WTC11 (cell line): ENCODE measurements around the gene PRXL2B. TPM values are rescaled to one million over a fixed set of nuclear protein-coding genes. Genes with fewer than 3 reads are reported as not detected.

Experiments
- ATAC-seq: fragments of 200-7000 bp; cut with Tn5 transposase; 2 replicates; pipeline ENCODE4 v1.10.0; 2021; ENCODE audit warnings: mild to moderate bottlenecking, moderate library complexity
- CTCF ChIA-PET: fragments of 300-600 bp; sonication (Branson Sonifier 250); formaldehyde crosslinking; loops from one replicate; lab custom pipeline; 2021; ENCODE audit warnings: antibody characterized with exemption; lab: Charles Lee
- POLR2A ChIA-PET: fragments of 350-600 bp; sonication (Branson Sonifier 250); formaldehyde crosslinking; loops from one replicate; lab custom pipeline; 2021; ENCODE audit warnings: antibody characterized with exemption; lab: Charles Lee
- DNase-seq: peaks from one replicate; pipeline ENCODE4 v3.0.0; 2021; ENCODE audit warnings: low spot score
- H3K27ac Mint-ChIP-seq: 2 replicates; pipeline ENCODE4 v1.8.0; 2021; ENCODE audit warnings: mixed read lengths
- H3K27me3 Mint-ChIP-seq: 2 replicates; pipeline ENCODE4 v1.8.0; 2021; ENCODE audit warnings: low read depth, mild to moderate bottlenecking, moderate library complexity, mixed read lengths
- H3K36me3 Mint-ChIP-seq: 2 replicates; pipeline ENCODE4 v1.8.0; 2021; ENCODE audit warnings: mixed read lengths
- H3K4me1 Mint-ChIP-seq: 2 replicates; pipeline ENCODE4 v1.8.0; 2022; ENCODE audit warnings: mixed read lengths
- H3K4me3 Mint-ChIP-seq: 2 replicates; pipeline ENCODE4 v1.8.0; 2021; ENCODE audit warnings: mild to moderate bottlenecking, moderate library complexity, mixed read lengths
- H3K9me3 Mint-ChIP-seq: 2 replicates; pipeline ENCODE4 v1.8.0; 2021; ENCODE audit warnings: mixed read lengths
- AFF4 ChIP-seq: sonication (generic); formaldehyde crosslinking; IDR thresholded peaks from 2 replicates; pipeline ENCODE4 v1.8.1; 2023; ENCODE audit warnings: mild to moderate bottlenecking, missing genetic modification reagents, borderline replicate concordance
- ATF1 ChIP-seq: sonication (generic); formaldehyde crosslinking; IDR thresholded peaks from 2 replicates; pipeline ENCODE4 v1.8.1; 2023; ENCODE audit warnings: mild to moderate bottlenecking, moderate library complexity, missing genetic modification reagents
- CTCF ChIP-seq: fragments of 200-600 bp; IDR thresholded peaks from 2 replicates; pipeline ENCODE4 v1.8.0; 2022; ENCODE audit warnings: antibody characterized with exemption
- E2F1 ChIP-seq: sonication (generic); formaldehyde crosslinking; IDR thresholded peaks from 2 replicates; pipeline ENCODE4 v1.8.0; 2022; ENCODE audit warnings: mild to moderate bottlenecking, missing genetic modification reagents
- E2F5 ChIP-seq: sonication (generic); formaldehyde crosslinking; IDR thresholded peaks from 2 replicates; pipeline ENCODE4 v1.8.1; 2022; ENCODE audit warnings: mild to moderate bottlenecking, moderate library complexity, missing genetic modification reagents
- EMX1 ChIP-seq: fragments of 250-450 bp; sonication (Bioruptor Pico); IDR thresholded peaks from 2 replicates; pipeline ENCODE4 v1.8.0; 2021; ENCODE audit warnings: mild to moderate bottlenecking
- ERG ChIP-seq: fragments of 250-450 bp; sonication (Bioruptor Pico); IDR thresholded peaks from 2 replicates; pipeline ENCODE4 v1.8.0; 2021; ENCODE audit warnings: mild to moderate bottlenecking
- JAZF1 ChIP-seq: fragments of 250-450 bp; sonication (Bioruptor Pico); IDR thresholded peaks from 2 replicates; pipeline ENCODE4 v1.9.0; 2021; ENCODE audit warnings: moderate library complexity, mild to moderate bottlenecking, inconsistent platforms
- MLX ChIP-seq: sonication (generic); formaldehyde crosslinking; IDR thresholded peaks from 2 replicates; pipeline ENCODE4 v1.8.1; 2023; ENCODE audit warnings: mild to moderate bottlenecking, missing genetic modification reagents, moderate library complexity
- NFATC4 ChIP-seq: fragments of 250-450 bp; sonication (Bioruptor Pico); IDR thresholded peaks from 2 replicates; pipeline ENCODE4 v1.9.0; 2021; ENCODE audit warnings: mild to moderate bottlenecking
- TEAD4 ChIP-seq: sonication (generic); formaldehyde crosslinking; IDR thresholded peaks from 2 replicates; pipeline ENCODE4 v1.8.0; 2022; ENCODE audit warnings: mild to moderate bottlenecking, missing genetic modification reagents
- USF1 ChIP-seq: sonication (generic); formaldehyde crosslinking; IDR thresholded peaks from 2 replicates; pipeline ENCODE4 v1.8.0; 2022; ENCODE audit warnings: mild to moderate bottlenecking, missing genetic modification reagents
- USF2 ChIP-seq: sonication (generic); formaldehyde crosslinking; IDR thresholded peaks from 2 replicates; pipeline ENCODE4 v1.8.1; 2023; ENCODE audit warnings: mild to moderate bottlenecking, missing genetic modification reagents, moderate library complexity
- ZNF138 ChIP-seq: sonication (generic); formaldehyde crosslinking; conservative IDR thresholded peaks from 2 replicates; pipeline ENCODE4 v1.8.1; 2022; ENCODE audit warnings: mild to moderate bottlenecking, moderate library complexity, missing genetic modification reagents
- ZNF232 ChIP-seq: sonication (generic); formaldehyde crosslinking; IDR thresholded peaks from 2 replicates; pipeline ENCODE4 v1.8.0; 2022; ENCODE audit warnings: mild to moderate bottlenecking, missing genetic modification reagents
- ZNF281 ChIP-seq: sonication (generic); formaldehyde crosslinking; IDR thresholded peaks from 2 replicates; pipeline ENCODE4 v1.8.0; 2023; ENCODE audit warnings: mild to moderate bottlenecking, missing genetic modification reagents
- ZNF425 ChIP-seq: fragments of 250-450 bp; sonication (Bioruptor Pico); conservative IDR thresholded peaks from 2 replicates; pipeline ENCODE4 v1.9.0; 2021; ENCODE audit warnings: mild to moderate bottlenecking
- ZSCAN18 ChIP-seq: fragments of 250-450 bp; sonication (Bioruptor Pico); IDR thresholded peaks from 2 replicates; pipeline ENCODE4 v2.1.2; 2022; ENCODE audit warnings: mild to moderate bottlenecking, moderate library complexity
- total RNA-seq: library from RNA; stranded (reverse); gene quantifications from 3 replicates; pipeline ENCODE4 v1.2.3, GENCODE V29; 2021

PRXL2B gene
- total RNA-seq, 1 experiment from 2014 or later = 50.3 TPM

- Mint-ChIP-seq H3K4me1 (no peaks in the 10 kb centered on the region), H3K36me3 (peaks cover 4% of the 10 kb centered on the region), H3K9me3 (peaks cover 18% of the 10 kb centered on the region), H3K27me3 (peaks cover 6% of the 10 kb centered on the region), H3K27ac (no peak overlapping the region), H3K4me3 (no peak overlapping the region)
- DNase-seq (peak; percentile 8), ATAC-seq (no peak)
- ChIA-PET POLR2A (no interaction called here), CTCF (no interaction called here)
- no peak for TF ChIP-seq NFATC4 (CRISPR knock-in tag)
- no peak for TF ChIP-seq ZNF281 (CRISPR knock-in tag)
- TF ChIP-seq ZNF232 (CRISPR knock-in tag) = no peak
- TF ChIP-seq USF2 (CRISPR knock-in tag) = no peak
- TF ChIP-seq ZSCAN18 (CRISPR knock-in tag) = no peak
- TF ChIP-seq CTCF = no peak
- no peak for TF ChIP-seq ZNF425 (CRISPR knock-in tag)
- TF ChIP-seq ATF1 (CRISPR knock-in tag) = no peak
- TF ChIP-seq E2F1 = no peak
- no peak for TF ChIP-seq JAZF1 (CRISPR knock-in tag)
- TF ChIP-seq MLX (CRISPR knock-in tag) = no peak
- TF ChIP-seq TEAD4 (CRISPR knock-in tag) = no peak
- no peak for TF ChIP-seq E2F5 (CRISPR knock-in tag)
- no peak for TF ChIP-seq ERG (CRISPR knock-in tag)
- TF ChIP-seq USF1 (CRISPR knock-in tag) = no peak
- no peak for TF ChIP-seq ZNF138 (CRISPR knock-in tag)
- TF ChIP-seq EMX1 (CRISPR knock-in tag) = no peak
- no peak for TF ChIP-seq AFF4
Measured at GRCh38 chr1:2595812-2596529, 9.4 kb downstream of the PRXL2B start.
